ENCODE data around the gene SCN9A.

The SCN9A gene

GRCh38 chr2:166156985-166157490, 218.7 kb downstream of the SCN9A start:
- no peak for TF ChIP-seq CTCF (IDR thresholded peaks at IDR 0.05; ENCODE audit: insufficient read depth, low read depth, low read length, missing control alignments)
- H3K4me3 ChIP-seq (ENCODE audit: low read length) = no peak overlapping the region
- DNase-seq (ENCODE audit: low read depth) = no peak

GRCh38 chr2:166155589-166155988, 220.2 kb downstream of the SCN9A start:
- H3K4me3 ChIP-seq (ENCODE audit: low read length) = no peak overlapping the region
- no peak for DNase-seq (ENCODE audit: low read depth)
- TF ChIP-seq CTCF (IDR thresholded peaks at IDR 0.05; ENCODE audit: insufficient read depth, low read depth, low read length, missing control alignments) = no peak

- no peak overlapping the region for H3K4me3 ChIP-seq (ENCODE audit: low read length)
- no peak for TF ChIP-seq CTCF (IDR thresholded peaks at IDR 0.05; ENCODE audit: insufficient read depth, low read depth, low read length, missing control alignments)
- no peak for DNase-seq (ENCODE audit: low read depth)
Measured at GRCh38 chr2:166154685-166155338, 220.9 kb downstream of the SCN9A start.

- DNase-seq (ENCODE audit: low read depth) = no peak
- H3K4me3 ChIP-seq (ENCODE audit: low read length) = no peak overlapping the region
- no peak for TF ChIP-seq CTCF (IDR thresholded peaks at IDR 0.05; ENCODE audit: insufficient read depth, low read depth, low read length, missing control alignments)
Measured at GRCh38 chr2:166152064-166152463, 223.7 kb downstream of the SCN9A start.

- DNase-seq (ENCODE audit: low read depth) = no peak
- no peak overlapping the region for H3K4me3 ChIP-seq (ENCODE audit: low read length)
- TF ChIP-seq CTCF (IDR thresholded peaks at IDR 0.05; ENCODE audit: insufficient read depth, low read depth, low read length, missing control alignments) = no peak
Measured at GRCh38 chr2:166148500-166149400, 227.0 kb downstream of the SCN9A start.

- H3K4me3 ChIP-seq (ENCODE audit: low read length) = no peak overlapping the region
- TF ChIP-seq CTCF (IDR thresholded peaks at IDR 0.05; ENCODE audit: insufficient read depth, low read depth, low read length, missing control alignments) = no peak
- DNase-seq (ENCODE audit: low read depth) = no peak
Measured at GRCh38 chr2:166147883-166148282, 227.9 kb downstream of the SCN9A start.

Data from epithelial cell of esophagus (primary cell).